ENCODE results near the gene LPCAT4.
"Not testable (repeated sequence)": the region's sequence is repeated elsewhere in the genome, so short reads cannot be mapped to it uniquely, and the experiment has no call there.

The LPCAT4 gene, protein sequence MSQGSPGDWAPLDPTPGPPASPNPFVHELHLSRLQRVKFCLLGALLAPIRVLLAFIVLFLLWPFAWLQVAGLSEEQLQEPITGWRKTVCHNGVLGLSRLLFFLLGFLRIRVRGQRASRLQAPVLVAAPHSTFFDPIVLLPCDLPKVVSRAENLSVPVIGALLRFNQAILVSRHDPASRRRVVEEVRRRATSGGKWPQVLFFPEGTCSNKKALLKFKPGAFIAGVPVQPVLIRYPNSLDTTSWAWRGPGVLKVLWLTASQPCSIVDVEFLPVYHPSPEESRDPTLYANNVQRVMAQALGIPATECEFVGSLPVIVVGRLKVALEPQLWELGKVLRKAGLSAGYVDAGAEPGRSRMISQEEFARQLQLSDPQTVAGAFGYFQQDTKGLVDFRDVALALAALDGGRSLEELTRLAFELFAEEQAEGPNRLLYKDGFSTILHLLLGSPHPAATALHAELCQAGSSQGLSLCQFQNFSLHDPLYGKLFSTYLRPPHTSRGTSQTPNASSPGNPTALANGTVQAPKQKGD

DNA sequence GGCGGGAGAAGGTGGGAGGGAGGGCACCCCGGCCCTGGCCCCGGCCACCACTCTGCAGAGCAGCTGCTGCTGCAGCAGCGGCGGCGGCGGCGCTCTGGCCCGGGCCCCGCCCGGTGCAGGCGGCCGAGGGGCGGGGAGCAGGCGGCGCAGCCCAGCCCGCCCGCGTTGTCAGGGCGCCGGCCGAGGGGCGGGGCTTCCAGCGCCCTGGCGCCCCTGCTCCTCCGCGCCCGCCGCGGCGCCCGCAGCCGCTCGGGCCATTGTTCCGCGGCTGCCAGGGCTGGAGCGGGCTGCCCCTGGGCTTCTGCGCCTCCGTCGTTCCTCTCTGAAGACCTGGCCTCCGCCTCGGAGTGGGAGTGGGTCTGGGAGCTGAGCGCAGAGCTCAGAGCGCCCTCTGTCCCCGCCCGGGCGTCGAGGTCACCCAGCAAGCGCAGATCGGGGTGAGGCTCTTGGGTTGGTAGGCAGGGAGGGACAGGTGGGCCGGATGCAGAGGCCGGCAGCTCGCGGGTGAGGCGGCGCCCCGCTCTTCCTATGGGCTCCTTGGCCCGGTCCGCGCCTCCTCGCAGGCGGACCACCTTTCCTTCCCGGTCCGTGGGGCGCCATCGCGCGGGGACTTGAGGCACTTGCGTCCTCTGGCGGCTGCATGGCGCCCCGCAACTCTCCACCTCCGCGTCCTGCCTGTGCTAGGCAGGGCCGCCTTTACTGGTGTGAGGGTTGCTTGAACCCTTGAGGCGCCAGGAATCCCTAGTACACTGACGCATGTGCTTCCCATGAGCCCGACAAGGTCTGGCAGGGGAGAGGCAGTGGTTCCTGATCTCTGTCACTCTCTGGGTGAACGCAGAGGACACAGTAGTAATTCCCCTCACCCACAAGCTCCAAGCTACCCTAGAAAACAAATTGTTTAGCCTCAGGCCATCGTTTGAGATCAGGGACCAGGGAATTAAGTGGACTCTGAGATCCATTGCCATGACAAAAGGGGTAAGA lies at the start of gene LPCAT4:
Gene LPCAT4, minus strand, starts transcription at position 96 of the 981 bp plus-strand sequence. CDS start 96 bp downstream, outside the sequence.
- DNase-seq: peak in 55 of 56 donors; percentile 34 to 90 (median 76)

DNA sequence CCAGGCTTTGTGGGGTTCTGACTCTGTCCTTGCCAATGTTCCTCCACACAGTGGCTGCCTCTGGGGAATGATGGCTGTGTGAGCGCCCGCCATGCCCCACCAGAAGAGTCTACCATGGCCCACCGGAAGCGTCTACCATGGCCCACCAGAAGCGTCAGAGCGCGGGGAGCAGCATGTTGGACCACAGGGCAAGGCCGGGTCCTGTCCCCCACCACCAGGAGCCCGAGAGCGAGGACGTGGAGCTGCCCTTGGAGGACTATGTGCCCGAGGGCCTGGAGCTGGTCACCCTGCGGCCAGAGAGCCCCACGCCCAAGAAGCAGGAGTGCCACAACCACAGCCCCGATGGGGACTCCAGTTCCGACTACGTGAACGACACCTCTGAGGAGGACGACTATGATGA lies 42.5 kb upstream of the LPCAT4 start:
- not testable (repeated sequence) for DNase-seq

DNA sequence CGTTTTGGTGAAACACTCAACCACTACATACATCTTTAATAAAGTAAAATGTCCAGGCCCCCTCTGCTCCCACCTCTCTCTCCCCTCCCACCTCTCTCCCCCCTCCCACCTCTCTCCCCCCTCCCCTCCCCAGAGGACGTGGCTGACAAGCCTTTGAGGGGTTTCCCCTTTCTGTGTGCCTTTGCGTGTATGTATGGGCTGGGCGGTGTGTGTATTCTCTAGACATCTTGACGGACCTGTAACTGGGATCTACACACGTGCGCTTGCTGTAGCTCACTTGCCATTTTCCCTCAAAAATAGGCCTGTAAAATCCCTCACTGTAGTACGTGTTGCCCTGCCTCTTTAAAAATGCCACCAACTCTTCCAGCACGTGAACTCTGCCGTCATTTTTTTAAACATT lies 42.0 kb upstream of the LPCAT4 start:
- DNase-seq: not testable (repeated sequence)

DNA sequence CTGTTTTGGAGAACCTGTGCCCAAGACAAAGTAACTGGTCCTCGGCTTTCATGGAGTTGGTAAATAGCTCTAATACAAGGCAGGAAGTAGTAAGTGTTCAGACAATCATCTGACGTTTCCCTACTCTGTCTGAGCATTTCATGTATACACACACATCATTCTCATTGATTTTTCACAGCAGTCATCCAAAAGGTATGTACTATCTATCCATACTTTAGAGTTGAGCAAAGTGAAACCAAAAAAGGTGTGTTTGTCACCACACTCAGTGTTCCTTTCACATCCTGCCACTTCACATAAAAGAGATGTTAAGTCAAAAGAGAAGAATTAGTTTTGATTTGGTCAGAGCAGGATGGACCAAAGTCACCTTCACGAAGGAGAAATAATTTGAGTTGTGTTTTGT lies 36.9 kb upstream of the LPCAT4 start:
- not testable (repeated sequence) for DNase-seq

DNA sequence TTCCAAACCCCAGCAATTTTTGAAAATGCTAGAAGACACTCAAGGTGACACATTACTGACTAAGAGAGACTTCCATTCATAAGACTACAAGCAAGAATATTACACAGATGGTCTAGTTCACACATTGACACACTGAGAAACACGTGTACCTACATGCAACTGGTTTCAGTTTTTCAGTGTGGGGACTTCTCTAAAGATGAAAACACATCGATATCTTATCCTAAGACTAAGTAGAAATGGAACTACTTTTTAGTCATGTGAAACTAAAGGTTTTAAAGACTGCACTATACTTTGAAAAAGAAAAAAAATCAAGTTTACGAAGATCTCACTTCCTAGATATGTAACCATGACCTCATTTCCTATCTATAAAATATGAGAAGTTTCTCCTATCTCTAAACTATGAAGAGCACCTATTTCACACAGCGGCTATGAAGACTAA lies 36.2 kb upstream of the LPCAT4 start:
- not testable (repeated sequence) for DNase-seq

DNA sequence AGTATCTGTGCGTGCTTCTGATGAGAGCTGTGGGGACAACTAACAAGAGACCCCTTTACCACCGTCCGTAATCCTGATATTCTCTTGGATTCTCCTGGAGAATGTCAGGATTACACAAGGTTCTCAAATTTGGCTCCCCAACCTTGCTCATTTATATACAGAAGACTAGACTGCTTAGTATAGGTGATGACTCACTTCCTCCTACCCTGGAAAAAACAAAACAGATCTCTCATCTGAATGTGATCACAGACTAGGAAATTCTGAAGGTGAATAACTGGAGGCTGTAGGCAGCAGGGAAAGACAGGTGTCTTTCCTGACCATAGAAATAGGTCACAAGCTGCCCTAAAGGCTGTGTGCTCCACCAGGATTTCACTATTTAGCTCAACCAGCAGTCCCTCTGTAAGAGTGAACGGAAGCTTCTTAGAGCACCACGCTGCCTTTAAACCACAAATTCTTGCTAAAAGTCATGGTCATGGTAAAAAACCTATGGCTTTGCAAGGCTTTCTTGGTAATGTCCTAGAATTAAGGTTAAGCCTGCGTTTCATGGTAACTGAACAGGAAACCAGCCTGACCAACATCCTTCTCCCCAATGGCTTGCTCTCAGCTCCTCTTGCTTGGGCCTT lies 30.8 kb upstream of the LPCAT4 start:
- not testable (repeated sequence) for DNase-seq

DNA sequence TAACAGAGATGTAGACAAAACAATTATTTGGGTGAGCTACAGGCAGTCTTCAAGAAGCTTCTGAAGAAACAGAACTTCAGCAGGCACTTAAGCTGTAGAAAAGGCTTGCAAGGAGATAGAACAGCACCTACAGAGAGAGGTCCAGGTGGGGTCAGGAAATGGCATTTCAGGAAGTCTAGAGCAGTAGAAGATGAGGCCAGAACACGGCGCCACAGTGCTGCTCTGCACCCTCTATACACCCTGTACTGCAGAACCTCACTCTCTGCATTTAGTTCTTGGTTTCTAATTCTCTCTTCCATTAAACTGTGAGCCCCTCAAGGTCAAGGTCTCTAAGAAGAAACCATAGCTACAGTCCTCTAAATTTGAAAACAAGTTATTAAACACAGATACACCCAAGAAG lies 26.0 kb upstream of the LPCAT4 start:
- not testable (repeated sequence) for DNase-seq

DNA sequence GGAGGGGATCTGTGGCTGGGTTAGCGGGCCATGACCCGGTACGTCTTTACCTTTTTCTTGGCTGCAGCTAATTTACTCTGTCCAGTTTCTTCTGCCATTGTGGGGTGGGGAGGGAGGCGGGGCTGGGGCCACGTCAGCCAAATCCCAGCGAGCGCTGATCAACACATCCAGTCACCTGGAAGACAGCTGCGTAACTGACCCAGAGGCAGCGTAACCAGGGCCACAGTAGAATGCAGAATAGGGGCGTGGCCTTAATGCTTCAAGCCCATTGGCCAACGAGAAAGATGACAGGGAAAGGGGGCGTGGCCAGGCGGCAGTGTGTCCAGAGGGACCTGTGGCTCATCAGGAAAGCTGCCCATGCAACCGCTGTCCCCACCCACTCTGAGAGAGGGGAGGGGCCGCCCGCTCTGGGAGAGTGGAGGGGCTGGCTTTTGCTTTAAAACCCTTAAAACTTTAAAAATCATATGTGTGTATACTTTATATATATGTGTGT lies 22.6 kb upstream of the LPCAT4 start:
- DNase-seq: not testable (repeated sequence)

DNA sequence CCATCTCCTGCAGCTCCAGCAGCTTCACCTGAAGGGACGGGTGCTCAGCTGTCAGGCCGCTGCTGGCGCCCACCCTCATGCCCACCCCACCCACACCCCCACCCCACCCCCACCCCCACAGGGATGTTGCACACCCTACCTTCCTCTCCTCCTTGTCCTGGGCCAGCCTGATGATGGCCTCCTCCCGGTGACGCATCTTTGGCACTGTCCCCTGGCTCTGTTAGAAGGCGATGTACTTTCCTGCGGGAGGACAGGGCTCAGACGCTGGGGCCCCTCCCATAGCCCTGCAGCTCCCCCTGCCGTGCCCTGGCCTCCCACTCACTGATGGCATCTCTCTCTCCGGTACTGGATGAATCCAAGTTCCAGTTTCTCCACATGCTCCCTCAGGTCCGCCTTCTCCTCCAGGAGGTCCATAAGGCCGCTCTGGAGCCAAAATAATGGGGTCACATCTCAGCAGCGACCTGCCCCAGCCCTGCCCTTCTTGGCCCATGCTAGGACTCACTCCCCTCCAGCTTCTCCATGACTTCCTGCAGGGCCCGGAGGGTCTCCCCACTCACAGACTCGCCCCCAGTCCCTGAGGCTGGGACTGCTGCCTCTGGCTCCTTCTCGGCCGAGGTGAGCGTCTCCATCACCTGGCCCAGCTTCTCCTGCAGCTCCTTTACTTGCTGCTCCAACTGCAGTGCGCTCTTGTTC lies 15.0 kb upstream of the LPCAT4 start:
- not testable (repeated sequence) for DNase-seq

DNA sequence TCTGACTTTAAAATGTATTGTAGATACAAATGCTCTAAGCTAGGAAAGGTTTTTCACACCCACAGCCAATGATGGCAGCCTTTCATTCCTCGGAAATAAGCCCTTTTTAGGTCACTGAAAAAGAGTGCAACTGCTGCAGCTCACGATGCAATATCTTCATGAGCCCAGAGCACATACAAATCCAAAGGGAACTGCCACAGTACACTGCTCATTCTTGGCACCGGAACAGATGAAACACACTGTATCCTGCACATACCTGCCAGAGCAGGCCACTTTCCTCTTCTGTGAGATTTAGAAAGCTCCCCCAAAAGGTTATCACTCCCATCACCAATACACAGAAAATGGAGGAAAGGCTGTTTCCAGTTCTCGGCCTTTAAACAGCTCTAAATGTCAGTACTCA lies 13.5 kb upstream of the LPCAT4 start:
- DNase-seq: not testable (repeated sequence)

DNA sequence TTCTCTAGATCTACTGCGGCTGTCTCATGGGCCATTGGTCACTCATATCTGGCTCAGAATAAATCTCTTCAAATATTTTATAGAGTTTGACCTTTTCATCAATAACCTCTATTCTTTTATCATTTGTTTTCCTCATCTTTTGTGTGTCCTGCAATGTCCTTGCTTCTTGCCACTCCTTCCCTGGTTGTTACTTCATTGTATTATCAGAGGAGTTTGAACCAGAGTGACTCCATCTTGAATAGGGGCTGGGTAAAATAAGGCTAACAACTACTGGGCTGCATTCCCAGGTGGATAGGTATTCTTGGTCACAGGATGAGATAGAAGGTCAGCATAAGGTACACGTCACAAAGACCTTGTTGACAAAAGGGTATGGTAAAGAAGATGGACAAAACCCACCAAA lies 9.9 kb upstream of the LPCAT4 start:
- DNase-seq: no peak

DNA sequence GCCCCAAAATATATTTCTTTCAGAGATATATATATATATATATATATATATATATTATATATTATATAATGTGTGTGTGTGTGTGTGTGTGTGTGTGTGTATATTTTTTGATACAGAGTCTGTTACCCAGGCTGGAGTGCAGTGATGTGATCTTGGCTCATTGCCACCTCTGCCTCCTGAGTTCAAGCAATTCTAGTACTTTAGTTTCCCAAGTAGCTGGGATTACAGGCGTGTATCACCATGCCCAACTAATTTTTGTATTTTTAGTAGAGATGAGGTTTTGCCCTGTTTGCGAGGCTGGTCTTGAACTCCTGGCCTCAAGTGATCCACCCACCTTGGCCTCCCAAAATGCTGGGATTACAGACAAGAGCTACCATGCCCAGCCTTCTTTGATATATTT lies 8.5 kb upstream of the LPCAT4 start:
- not testable (repeated sequence) for DNase-seq

DNA sequence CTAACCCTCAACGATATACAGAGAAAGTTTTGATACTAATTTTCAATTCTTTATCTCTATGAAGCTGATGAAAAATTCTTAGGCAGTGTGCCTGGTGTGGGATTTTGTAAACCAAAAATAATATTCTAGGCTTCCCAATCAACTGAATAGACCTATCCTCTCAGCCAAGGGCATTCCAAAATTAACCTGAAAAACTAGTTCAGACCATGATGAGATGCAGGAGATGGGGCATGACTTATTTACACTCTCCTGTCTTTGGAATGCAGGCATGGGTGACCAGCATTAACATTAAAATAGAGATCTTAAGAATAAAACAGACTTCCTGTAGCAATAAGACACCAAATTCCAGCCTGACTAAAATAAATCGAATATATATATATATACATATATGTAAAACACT lies 7.8 kb upstream of the LPCAT4 start:
- DNase-seq: no peak

DNA sequence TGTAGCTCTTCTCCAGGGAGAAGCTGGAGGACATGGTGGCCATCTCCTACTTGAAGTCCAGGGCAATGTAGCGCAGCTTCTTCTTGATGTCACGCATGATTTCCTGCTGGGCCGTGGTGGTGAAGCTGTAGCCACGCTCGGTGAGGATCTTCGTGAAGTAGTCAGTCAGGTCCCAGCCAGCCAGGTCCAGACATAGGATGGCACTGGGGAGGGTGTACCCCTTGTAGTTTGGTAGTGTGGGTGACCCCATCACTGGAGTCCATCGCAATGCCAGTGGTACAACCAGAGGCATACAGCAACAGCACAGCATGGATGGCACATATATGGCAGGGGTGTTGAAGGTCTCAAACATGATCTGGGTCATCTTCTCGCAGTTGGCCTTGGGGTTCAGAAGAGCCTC lies 7.0 kb upstream of the LPCAT4 start:
- DNase-seq: no peak

DNA sequence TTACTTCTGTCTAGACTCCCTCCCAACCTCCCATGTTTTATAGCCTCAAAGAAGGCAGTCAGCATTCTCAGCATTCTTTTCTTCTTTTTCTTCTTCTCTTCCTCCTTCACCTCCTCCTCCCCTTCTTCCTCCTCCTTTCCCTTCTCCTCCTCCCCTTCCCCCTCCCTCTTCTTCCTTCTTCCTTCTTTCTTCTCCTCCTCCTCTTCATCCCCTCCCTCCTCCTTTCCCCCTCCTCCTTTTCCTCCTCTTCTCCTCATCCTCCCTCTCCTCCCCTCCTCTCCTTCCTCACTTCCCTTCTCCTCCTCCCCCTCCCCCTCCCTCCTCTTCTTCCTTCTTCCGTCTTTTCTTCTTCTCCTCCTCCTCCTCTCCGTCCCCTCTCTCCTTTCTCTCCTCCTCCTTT lies 3.6 kb upstream of the LPCAT4 start:
- DNase-seq: no peak

DNA sequence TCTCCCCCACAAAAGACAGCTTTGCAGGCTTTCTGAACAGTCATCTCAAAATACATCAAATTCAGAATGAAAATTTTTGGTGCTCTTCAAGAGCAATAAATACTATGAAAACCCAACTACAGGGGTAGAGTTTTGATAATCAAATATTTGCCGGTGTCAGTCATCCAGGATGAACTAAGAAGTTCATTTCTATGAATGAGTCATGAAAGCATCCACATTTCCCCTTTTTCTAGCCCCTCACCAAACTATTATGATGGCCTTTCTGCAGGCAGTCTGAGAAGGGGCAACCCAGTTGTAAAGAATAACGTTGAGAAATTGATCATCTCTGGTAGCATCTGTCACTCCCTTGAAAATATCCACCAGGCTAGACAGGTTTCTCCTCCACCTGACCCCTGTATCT lies 3.1 kb upstream of the LPCAT4 start:
- DNase-seq: no peak

DNA sequence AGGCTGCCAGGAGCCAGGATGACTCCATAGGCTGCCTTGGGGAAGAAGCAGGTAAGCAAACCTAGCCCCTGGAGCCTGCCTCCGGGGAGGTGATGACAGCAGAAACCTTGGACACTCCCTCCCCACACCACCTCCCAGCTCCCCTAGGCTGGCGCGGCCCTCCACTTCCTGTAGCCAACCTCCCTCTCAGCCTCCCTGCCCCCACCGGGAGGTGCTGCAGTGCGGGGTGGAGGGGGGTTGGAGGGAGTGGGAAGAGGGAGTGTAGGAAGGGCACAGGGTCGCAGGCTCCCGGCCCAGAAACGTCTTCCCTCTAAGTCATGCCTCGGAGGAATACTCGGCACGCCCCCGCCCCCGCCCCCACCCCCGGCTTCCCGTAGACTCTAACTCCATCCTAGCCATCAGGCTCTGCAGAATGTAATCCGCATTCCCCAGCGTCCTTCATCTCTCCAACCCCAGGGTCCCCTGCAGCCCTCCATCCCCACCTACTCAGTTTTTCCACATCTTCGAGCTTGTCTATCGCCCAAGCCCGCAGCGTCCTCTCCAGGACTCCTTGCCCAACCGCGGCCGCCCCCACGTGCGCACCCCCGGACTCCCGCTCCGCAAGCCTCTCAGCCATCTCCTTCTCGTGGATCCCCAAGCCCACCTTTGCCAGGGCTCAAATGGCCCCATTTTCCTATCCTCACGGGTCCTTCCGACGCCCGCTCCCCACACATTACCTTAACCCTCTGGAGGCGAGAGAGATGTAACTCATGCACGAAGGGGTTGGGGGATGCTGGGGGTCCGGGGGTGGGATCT lies 528 bp downstream of the LPCAT4 start:
- DNase-seq: peak in 40 of 56 donors; percentile 6 to 63 (median 36)

DNA sequence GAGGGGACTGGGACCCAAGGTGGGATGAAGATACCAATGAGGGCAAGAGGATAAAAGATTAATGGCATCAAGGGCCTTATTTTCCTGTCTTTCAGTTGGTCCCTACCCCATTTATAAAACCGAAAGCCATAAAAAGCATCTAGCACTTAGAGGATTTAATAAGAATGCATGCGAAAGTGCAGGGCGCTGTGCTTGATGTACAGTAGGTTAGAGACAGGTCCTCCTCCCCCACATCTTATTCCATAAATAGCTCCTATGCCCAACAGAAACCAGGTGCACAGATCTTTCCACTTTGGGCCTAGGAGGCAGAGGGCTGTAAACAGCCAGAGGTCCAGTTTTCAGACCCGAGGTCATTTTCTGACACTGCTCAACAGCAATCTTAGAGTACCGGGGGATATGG lies 1.2 kb downstream of the LPCAT4 start:
- DNase-seq: peak in 2 of 56 donors; percentile 31 to 35

DNA sequence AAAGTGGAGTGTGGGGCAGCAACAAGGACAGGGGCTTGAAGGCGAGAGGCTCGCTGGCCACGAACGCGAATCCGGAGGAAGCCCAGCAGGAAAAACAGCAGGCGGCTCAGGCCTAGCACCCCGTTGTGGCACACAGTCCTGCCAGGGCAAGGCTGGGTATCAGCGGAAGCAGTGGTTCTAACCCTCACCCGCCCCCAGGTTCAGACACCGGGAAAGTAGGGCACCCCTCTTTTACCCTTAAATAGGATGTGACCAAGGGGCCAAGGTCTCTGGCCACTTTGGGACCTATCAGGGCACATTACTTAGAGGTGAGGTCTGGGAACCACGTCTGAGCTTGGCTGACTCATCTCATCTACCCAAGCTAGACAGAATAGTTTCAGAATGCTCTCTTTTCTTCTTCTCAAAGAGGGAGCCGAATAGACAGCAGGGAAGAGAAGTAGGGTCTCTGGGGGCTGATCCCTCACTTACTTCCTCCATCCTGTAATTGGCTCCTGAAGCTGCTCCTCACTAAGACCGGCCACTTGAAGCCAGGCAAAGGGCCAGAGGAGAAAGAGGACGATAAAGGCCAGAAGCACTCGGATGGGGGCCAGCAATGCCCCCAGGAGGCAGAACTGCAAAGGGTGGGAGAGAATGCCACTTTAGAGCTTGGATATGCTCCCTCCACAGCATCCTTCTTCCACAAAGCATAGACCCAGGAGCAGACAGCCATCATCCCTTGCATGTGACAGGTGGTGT lies 1.7 kb downstream of the LPCAT4 start:
- DNase-seq: no peak
